GM23338 (cell line): ENCODE results near the gene MATR3. TPM values are rescaled to one million over a fixed set of nuclear protein-coding genes. Genes with fewer than 3 reads are reported as not detected.
A peak's percentile ranks its signal among the peaks of the same experiment; 100 is the strongest.

Experiments used
- ATAC-seq: fragments of 200-7000 bp; cut with Tn5 transposase; 3 replicates; pipeline ENCODE4 v1.9.1; 2020
- DNase-seq: peaks from one replicate; pipeline ENCODE4 v3.0.0-alpha.2; 2015; ENCODE audit warnings: low spot score
- H2AFZ ChIP-seq: fragments of 200-600 bp; sonication (generic); 2 replicates; pipeline ENCODE4 v1.8.0; 2016; ENCODE audit warnings: antibody characterized with exemption, mild to moderate bottlenecking, moderate library complexity
- H3F3A ChIP-seq: fragments of 200-600 bp; sonication (generic); replicated peaks from 2 replicates; pipeline ENCODE4 v1.8.0; 2017; ENCODE audit warnings: antibody characterized with exemption, mixed run types, low read depth
- H3K27ac ChIP-seq: fragments of 200-600 bp; sonication (generic); 2 replicates; pipeline ENCODE4 v1.6.1; 2016; ENCODE audit warnings: low read depth
- H3K27me3 ChIP-seq: fragments of 200-600 bp; sonication (generic); 2 replicates; pipeline ENCODE4 v1.8.0; 2016; ENCODE audit warnings: mild to moderate bottlenecking, mixed run types, moderate library complexity; ENCODE audit not compliant: insufficient read depth
- H3K36me3 ChIP-seq: fragments of 200-600 bp; sonication (generic); 2 replicates; pipeline ENCODE4 v1.8.0; 2016; ENCODE audit warnings: mild to moderate bottlenecking; ENCODE audit not compliant: insufficient read depth
- H3K4me1 ChIP-seq: fragments of 200-600 bp; sonication (generic); 2 replicates; pipeline ENCODE4 v1.8.0; 2016; ENCODE audit warnings: mild to moderate bottlenecking, moderate library complexity; ENCODE audit not compliant: insufficient read depth
- H3K4me2 ChIP-seq: fragments of 200-600 bp; sonication (generic); 2 replicates; pipeline ENCODE4 v1.7.1; 2017; ENCODE audit warnings: mixed run types
- H3K4me3 ChIP-seq: fragments of 200-600 bp; sonication (generic); 2 replicates; pipeline ENCODE4 v1.6.1; 2016; ENCODE audit warnings: mixed run types
- H3K79me2 ChIP-seq: fragments of 200-600 bp; sonication (generic); replicated peaks from 2 replicates; pipeline ENCODE4 v1.8.0; 2017; ENCODE audit warnings: mild to moderate bottlenecking; ENCODE audit not compliant: insufficient read depth
- H3K9me2 ChIP-seq: fragments of 200-600 bp; sonication (generic); 2 replicates; pipeline ENCODE4 v1.8.0; 2017; ENCODE audit not compliant: insufficient read depth
- H4K20me1 ChIP-seq: fragments of 200-600 bp; sonication (generic); replicated peaks from 2 replicates; pipeline ENCODE4 v1.8.0; 2017; ENCODE audit warnings: mild to moderate bottlenecking; ENCODE audit not compliant: insufficient read depth
- H3K27ac Mint-ChIP-seq: 2 replicates; pipeline ENCODE4 v1.8.0; 2020; ENCODE audit warnings: inconsistent platforms, mild to moderate bottlenecking, moderate library complexity, mixed read lengths
- H3K27me3 Mint-ChIP-seq: 3 replicates; pipeline ENCODE4 v1.8.0; 2022; ENCODE audit warnings: low read depth, mild to moderate bottlenecking, moderate library complexity, mixed read lengths, inconsistent platforms; ENCODE audit not compliant: insufficient read depth, poor library complexity
- H3K36me3 Mint-ChIP-seq: 3 replicates; pipeline ENCODE4 v1.8.0; 2021; ENCODE audit warnings: low read depth, mild to moderate bottlenecking, inconsistent platforms, moderate library complexity, mixed read lengths
- H3K4me1 Mint-ChIP-seq: 3 replicates; pipeline ENCODE4 v1.8.0; 2020; ENCODE audit warnings: mild to moderate bottlenecking, inconsistent platforms, mixed read lengths
- H3K4me3 Mint-ChIP-seq: 3 replicates; pipeline ENCODE4 v1.8.0; 2021; ENCODE audit warnings: moderate library complexity, mild to moderate bottlenecking, inconsistent platforms, mixed read lengths
- H3K9me3 Mint-ChIP-seq: 3 replicates; pipeline ENCODE4 v1.8.0; 2020; ENCODE audit warnings: moderate library complexity, mild to moderate bottlenecking, inconsistent platforms, mixed read lengths
- CREB1 ChIP-seq: fragments of 250-450 bp; sonication (Bioruptor Pico); IDR thresholded peaks from 2 replicates; pipeline ENCODE4 v1.5.0; 2020; ENCODE audit warnings: low read depth, mild to moderate bottlenecking, moderate library complexity
- JUNB ChIP-seq: IDR thresholded peaks from one replicate; pipeline ENCODE4 v1.6.1; 2016; ENCODE audit warnings: antibody characterized with exemption; ENCODE audit not compliant: unreplicated experiment
- NANOG ChIP-seq: IDR thresholded peaks from 2 replicates; pipeline ENCODE4 v1.6.1; 2016; ENCODE audit warnings: antibody characterized with exemption, borderline replicate concordance
- POLR2AphosphoS5 ChIP-seq: IDR thresholded peaks from 2 replicates; pipeline ENCODE4 v1.6.1; 2016; ENCODE audit warnings: antibody characterized with exemption, low read depth
- REST ChIP-seq: IDR thresholded peaks from one replicate; pipeline ENCODE4 v1.6.1; 2018; ENCODE audit warnings: antibody characterized with exemption; ENCODE audit not compliant: unreplicated experiment
- STAT1 ChIP-seq: IDR thresholded peaks from one replicate; pipeline ENCODE4 v1.6.1; 2016; ENCODE audit warnings: antibody characterized with exemption; ENCODE audit not compliant: unreplicated experiment
- ZNF331 ChIP-seq: fragments of 250-450 bp; sonication (Bioruptor Pico); IDR thresholded peaks from 2 replicates; pipeline ENCODE4 v1.5.0; 2020; ENCODE audit warnings: low read depth, mild to moderate bottlenecking, moderate library complexity
- polyA plus RNA-seq: library from polyadenylated mRNA; unstranded; fragments of >200 nt; fragmentation: Nextera tagmentation; extraction: Ambion mirVana; gene quantifications from 2 replicates; pipeline ENCODE4 v1.2.1, GENCODE V29; 2016
- total RNA-seq: library from RNA; depleted of rRNA; stranded (reverse); fragments of >200 nt; shearing (Covaris generic); gene quantifications from 2 replicates; pipeline ENCODE4 v1.2.3, GENCODE V29; 2014
- TF ChIP-seq, protein P1 (sequence below): IDR thresholded peaks from 2 replicates; pipeline ENCODE4 v1.6.1; 2016; ENCODE audit warnings: antibody characterized with exemption
- TF ChIP-seq, protein P2 (sequence below): fragments of 250-450 bp; sonication (Bioruptor Pico); IDR thresholded peaks from 2 replicates; pipeline ENCODE4 v1.5.0; 2020; ENCODE audit warnings: mild to moderate bottlenecking, moderate library complexity

MATR3 gene
- total and polyA plus RNA-seq, 2 experiments from 2014 or later, result 278 to 506 TPM

- no peak for DNase-seq
- no peak overlapping the region for H2AFZ ChIP-seq
- no peak for ATAC-seq
- Mint-ChIP-seq H3K4me1 (no peaks in the 10 kb centered on the region), H3K27ac (no peak overlapping the region), H3K9me3 (no peaks in the 10 kb centered on the region), H3K4me3 (no peak overlapping the region), H3K27me3 (peaks cover 3% of the 10 kb centered on the region), H3K36me3 (peaks cover 48% of the 10 kb centered on the region)
- TF ChIP-seq REST (no peak), JUNB (no peak), CREB1 (no peak), ZNF331 (CRISPR knock-in tag) (no peak), NANOG (no peak), STAT1 (no peak), POLR2AphosphoS5 (no peak)
- TF ChIP-seq, protein P1, sequence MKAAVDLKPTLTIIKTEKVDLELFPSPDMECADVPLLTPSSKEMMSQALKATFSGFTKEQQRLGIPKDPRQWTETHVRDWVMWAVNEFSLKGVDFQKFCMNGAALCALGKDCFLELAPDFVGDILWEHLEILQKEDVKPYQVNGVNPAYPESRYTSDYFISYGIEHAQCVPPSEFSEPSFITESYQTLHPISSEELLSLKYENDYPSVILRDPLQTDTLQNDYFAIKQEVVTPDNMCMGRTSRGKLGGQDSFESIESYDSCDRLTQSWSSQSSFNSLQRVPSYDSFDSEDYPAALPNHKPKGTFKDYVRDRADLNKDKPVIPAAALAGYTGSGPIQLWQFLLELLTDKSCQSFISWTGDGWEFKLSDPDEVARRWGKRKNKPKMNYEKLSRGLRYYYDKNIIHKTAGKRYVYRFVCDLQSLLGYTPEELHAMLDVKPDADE, result no peak
- TF ChIP-seq, protein P2, sequence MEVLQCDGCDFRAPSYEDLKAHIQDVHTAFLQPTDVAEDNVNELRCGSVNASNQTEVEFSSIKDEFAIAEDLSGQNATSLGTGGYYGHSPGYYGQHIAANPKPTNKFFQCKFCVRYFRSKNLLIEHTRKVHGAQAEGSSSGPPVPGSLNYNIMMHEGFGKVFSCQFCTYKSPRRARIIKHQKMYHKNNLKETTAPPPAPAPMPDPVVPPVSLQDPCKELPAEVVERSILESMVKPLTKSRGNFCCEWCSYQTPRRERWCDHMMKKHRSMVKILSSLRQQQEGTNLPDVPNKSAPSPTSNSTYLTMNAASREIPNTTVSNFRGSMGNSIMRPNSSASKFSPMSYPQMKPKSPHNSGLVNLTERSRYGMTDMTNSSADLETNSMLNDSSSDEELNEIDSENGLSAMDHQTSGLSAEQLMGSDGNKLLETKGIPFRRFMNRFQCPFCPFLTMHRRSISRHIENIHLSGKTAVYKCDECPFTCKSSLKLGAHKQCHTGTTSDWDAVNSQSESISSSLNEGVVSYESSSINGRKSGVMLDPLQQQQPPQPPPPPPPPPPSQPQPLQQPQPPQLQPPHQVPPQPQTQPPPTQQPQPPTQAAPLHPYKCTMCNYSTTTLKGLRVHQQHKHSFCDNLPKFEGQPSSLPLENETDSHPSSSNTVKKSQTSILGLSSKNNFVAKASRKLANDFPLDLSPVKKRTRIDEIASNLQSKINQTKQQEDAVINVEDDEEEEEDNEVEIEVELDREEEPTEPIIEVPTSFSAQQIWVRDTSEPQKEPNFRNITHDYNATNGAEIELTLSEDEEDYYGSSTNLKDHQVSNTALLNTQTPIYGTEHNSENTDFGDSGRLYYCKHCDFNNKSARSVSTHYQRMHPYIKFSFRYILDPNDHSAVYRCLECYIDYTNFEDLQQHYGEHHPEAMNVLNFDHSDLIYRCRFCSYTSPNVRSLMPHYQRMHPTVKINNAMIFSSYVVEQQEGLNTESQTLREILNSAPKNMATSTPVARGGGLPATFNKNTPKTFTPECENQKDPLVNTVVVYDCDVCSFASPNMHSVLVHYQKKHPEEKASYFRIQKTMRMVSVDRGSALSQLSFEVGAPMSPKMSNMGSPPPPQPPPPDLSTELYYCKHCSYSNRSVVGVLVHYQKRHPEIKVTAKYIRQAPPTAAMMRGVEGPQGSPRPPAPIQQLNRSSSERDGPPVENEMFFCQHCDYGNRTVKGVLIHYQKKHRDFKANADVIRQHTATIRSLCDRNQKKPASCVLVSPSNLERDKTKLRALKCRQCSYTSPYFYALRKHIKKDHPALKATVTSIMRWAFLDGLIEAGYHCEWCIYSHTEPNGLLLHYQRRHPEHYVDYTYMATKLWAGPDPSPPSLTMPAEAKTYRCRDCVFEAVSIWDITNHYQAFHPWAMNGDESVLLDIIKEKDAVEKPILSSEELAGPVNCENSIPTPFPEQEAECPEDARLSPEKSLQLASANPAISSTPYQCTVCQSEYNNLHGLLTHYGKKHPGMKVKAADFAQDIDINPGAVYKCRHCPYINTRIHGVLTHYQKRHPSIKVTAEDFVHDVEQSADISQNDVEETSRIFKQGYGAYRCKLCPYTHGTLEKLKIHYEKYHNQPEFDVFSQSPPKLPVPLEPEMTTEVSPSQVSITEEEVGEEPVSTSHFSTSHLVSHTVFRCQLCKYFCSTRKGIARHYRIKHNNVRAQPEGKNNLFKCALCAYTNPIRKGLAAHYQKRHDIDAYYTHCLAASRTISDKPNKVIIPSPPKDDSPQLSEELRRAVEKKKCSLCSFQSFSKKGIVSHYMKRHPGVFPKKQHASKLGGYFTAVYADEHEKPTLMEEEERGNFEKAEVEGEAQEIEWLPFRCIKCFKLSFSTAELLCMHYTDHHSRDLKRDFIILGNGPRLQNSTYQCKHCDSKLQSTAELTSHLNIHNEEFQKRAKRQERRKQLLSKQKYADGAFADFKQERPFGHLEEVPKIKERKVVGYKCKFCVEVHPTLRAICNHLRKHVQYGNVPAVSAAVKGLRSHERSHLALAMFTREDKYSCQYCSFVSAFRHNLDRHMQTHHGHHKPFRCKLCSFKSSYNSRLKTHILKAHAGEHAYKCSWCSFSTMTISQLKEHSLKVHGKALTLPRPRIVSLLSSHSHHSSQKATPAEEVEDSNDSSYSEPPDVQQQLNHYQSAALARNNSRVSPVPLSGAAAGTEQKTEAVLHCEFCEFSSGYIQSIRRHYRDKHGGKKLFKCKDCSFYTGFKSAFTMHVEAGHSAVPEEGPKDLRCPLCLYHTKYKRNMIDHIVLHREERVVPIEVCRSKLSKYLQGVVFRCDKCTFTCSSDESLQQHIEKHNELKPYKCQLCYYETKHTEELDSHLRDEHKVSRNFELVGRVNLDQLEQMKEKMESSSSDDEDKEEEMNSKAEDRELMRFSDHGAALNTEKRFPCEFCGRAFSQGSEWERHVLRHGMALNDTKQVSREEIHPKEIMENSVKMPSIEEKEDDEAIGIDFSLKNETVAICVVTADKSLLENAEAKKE (CRISPR knock-in tag), result no peak
- no peaks in the 10 kb centered on the region for H3K9me2 ChIP-seq
- H3K4me3 ChIP-seq, result no peak overlapping the region
- no peaks in the 10 kb centered on the region for H3K27me3 ChIP-seq
- H3K36me3 ChIP-seq, result peaks cover 29% of the 10 kb centered on the region
- no peak overlapping the region for H3K4me2 ChIP-seq
- H3K4me1 ChIP-seq, result no peaks in the 10 kb centered on the region
- peaks cover 81% of the 10 kb centered on the region for H3K79me2 ChIP-seq
- H3F3A ChIP-seq, result 0 out of 2 replicates have a peak, but pooled peaks cover 10% of the 10 kb centered on the region
- H4K20me1 ChIP-seq, result peaks cover 82% of the 10 kb centered on the region
- peak overlapping the region; percentile 15; the same call in 1 of the 2 replicates for H3K27ac ChIP-seq
Observed at GRCh38 chr5:139361835-139362429, 68.4 kb downstream of the MATR3 start.
